GM18909 (cell line): ENCODE results near the gene SLC4A8.
"Not testable (repeated sequence)": the region's sequence is repeated elsewhere in the genome, so short reads cannot be mapped to it uniquely, and the experiment has no call there.

ENCODE experiments used
- ATAC-seq: cut with Tn5 transposase; IDR thresholded peaks from one replicate; pipeline ENCODE4 v1.9.1; 2021; ENCODE audit warnings: mild to moderate bottlenecking; ENCODE audit not compliant: unreplicated experiment, poor library complexity

The SLC4A8 gene

GRCh38 chr12:51470116-51470515 is 45.5 kb downstream of the SLC4A8 start:
- no peak for ATAC-seq

- no peak for ATAC-seq
These were observed 46.7 kb downstream of the SLC4A8 start for GRCh38 chr12:51471111-51471864.

- ATAC-seq: no peak
These were observed 48.4 kb downstream of the SLC4A8 start for GRCh38 chr12:51472984-51473383.

- ATAC-seq: no peak
These were observed 49.3 kb downstream of the SLC4A8 start for GRCh38 chr12:51473947-51474346.

- ATAC-seq: no peak
These were observed 50.9 kb downstream of the SLC4A8 start for GRCh38 chr12:51475543-51475942.

- no peak for ATAC-seq
These were observed 56.3 kb downstream of the SLC4A8 start for GRCh38 chr12:51480978-51481377.

- no peak for ATAC-seq
These were observed 58.5 kb downstream of the SLC4A8 start for GRCh38 chr12:51482929-51483697.

- ATAC-seq: no peak
These were observed 59.5 kb downstream of the SLC4A8 start for GRCh38 chr12:51484119-51484518.

- no peak for ATAC-seq
These were observed 63.6 kb downstream of the SLC4A8 start for GRCh38 chr12:51488281-51488680.

- no peak for ATAC-seq
These were observed 68.7 kb downstream of the SLC4A8 start for GRCh38 chr12:51493281-51493680.

- no peak for ATAC-seq
These were observed 72.3 kb downstream of the SLC4A8 start for GRCh38 chr12:51496895-51497294.

- ATAC-seq: no peak
These were observed 80.2 kb downstream of the SLC4A8 start for GRCh38 chr12:51504851-51505250.

GRCh38 chr12:51505360-51506105 is 80.9 kb downstream of the SLC4A8 start:
- no peak for ATAC-seq

GRCh38 chr12:51507178-51507577 is 82.5 kb downstream of the SLC4A8 start:
- ATAC-seq: no peak

GRCh38 chr12:51508285-51508684 is 83.7 kb downstream of the SLC4A8 start:
- ATAC-seq: no peak

- ATAC-seq: no peak
These were observed 87.1 kb downstream of the SLC4A8 start for GRCh38 chr12:51511546-51512260.

GRCh38 chr12:51512438-51512837 is 87.8 kb downstream of the SLC4A8 start:
- ATAC-seq: no peak

GRCh38 chr12:51515037-51515436 is 90.4 kb downstream of the SLC4A8 start:
- ATAC-seq: not testable (repeated sequence)

- no peak for ATAC-seq
These were observed 92.7 kb downstream of the SLC4A8 start for GRCh38 chr12:51517316-51517715.

GRCh38 chr12:51517800-51518199 is 93.2 kb downstream of the SLC4A8 start:
- no peak for ATAC-seq
